Frontal cortex (tissue), 4 donors: Measurements from ENCODE around the gene MYO1D. TPM values are rescaled to one million over a fixed set of nuclear protein-coding genes. Genes with fewer than 3 reads are reported as not detected.

Experiments used
- DNase-seq, 2 donors: peaks; one replicate each; pipeline ENCODE4 v3.0.0; 2012; ENCODE audit warnings: low spot score in 2 of 2
- FAIRE-seq: peaks from 2 replicates; lab custom pipeline; 2012; peaks lifted over from hg19 to GRCh38; lab: Jason Lieb, UNC
- total RNA-seq: library from RNA; depleted of rRNA; stranded (reverse); fragments of >200 nt; gene quantifications from one replicate; pipeline ENCODE4 v1.2.3, GENCODE V29; 2014
- donor health status: control.
- donor health status: control.
- donor health status: control.

Gene MYO1D
- total RNA-seq, 1 donor from 2014 or later, result 52.6 TPM

DNA sequence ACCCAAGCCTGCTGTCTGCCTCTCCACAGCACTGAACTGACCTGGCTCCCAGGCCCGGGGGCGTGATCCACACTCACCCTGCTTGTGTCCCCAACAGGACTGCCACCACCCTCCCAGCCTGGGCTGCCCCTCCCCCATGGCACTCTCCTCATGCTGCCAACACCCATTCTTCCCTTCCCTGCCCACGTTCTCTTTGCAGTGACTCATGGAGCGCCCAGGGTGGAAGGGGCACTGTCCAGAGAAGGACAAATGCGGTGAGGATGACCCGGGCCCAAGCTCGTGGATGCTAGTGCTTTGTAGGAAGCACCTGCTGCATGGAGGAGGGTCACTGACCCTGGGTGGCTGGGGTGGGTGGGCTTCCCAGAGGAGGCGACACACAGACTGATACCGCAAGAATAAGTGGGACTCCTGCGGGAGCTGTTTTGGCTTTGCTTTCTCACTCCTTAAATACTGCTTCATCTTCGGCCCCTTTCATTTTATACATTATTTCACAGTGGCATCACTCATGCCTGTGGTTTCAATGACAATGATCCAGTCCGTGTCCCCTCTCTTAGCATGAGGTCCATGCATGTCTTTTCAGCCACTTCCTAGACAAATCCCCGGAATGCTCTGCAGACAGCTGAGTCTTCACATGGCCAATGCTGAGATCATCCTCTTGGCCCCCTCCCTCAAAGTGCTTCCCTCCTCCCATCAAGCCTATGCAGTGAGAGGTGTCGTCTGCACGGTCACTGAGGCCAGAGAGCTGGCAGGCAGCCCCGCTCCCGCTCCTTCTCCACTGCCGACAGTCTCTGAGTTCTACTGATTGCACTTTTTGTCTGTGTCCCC lies 372.5 kb downstream of the MYO1D start:
- FAIRE-seq, result no peak
- DNase-seq, result no peak

GRCh38 chr17:32503251-32504165 lies 373.4 kb downstream of the MYO1D start:
- DNase-seq (no peak), FAIRE-seq (no peak)

DNA sequence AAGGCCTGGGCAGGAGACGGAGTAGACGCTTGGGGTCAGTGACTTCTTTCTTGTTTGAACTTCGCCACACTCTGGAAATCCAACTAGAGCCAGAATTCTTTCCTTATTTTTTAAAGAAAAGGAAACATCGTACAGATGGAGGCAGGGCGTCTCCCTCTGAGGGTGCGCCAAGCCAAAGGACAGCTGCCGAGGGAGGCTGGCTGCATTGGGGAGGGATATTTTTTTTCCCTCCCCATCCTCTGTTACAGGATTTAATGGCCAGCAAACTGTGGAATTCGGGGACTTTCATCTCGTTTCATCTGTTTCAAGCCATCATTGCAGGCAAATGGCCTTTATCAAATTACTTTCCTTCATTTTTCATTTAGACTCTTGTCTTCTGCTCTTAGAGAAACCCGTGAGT lies 374.2 kb downstream of the MYO1D start:
- FAIRE-seq, result no peak
- no peak for DNase-seq

DNA sequence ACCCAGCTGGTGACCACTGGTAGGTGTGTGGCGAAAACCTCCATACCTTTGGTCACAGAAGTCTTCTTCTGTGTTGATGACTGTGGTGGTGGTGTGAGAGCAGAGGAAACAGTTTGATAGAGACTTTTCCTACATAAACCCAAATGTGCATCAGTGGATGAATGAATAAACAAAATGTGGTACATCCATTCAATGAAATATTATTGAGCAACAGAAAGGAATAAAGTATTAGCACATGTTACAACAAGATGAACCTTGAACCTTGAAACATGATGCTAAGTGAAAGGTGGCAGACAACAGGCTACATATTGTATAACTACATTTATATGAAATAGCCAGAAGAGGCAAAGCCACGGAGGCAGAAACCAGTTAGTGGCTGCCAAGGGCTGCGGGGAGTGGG lies 374.9 kb downstream of the MYO1D start:
- no peak for DNase-seq
- no peak for FAIRE-seq

DNA sequence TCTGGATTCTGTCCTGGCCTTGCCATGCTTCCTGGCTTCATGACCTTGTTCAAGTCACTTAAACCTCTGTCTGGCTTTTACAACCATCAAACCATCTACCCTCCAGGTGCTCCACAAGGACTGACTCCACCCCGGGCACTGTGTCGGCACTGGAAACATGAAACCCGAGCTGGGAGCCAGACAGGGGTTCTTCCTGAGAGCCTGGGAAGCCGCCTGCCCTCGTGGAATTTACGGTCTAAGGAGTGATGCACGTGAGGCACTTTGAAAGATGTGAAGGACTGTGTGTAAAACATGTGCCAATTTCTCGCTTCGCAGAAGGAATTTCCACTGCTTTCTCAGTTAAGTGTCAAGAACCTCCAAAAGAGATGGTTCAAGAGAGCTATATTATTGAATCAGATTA lies 378.5 kb downstream of the MYO1D start:
- DNase-seq (no peak), FAIRE-seq (no peak)

- FAIRE-seq, result no peak
- no peak for DNase-seq
Observed at GRCh38 chr17:32497431-32498205, 379.3 kb downstream of the MYO1D start.

- no peak for DNase-seq
- FAIRE-seq, result no peak
Observed at GRCh38 chr17:32496395-32497073, 380.4 kb downstream of the MYO1D start.

DNA sequence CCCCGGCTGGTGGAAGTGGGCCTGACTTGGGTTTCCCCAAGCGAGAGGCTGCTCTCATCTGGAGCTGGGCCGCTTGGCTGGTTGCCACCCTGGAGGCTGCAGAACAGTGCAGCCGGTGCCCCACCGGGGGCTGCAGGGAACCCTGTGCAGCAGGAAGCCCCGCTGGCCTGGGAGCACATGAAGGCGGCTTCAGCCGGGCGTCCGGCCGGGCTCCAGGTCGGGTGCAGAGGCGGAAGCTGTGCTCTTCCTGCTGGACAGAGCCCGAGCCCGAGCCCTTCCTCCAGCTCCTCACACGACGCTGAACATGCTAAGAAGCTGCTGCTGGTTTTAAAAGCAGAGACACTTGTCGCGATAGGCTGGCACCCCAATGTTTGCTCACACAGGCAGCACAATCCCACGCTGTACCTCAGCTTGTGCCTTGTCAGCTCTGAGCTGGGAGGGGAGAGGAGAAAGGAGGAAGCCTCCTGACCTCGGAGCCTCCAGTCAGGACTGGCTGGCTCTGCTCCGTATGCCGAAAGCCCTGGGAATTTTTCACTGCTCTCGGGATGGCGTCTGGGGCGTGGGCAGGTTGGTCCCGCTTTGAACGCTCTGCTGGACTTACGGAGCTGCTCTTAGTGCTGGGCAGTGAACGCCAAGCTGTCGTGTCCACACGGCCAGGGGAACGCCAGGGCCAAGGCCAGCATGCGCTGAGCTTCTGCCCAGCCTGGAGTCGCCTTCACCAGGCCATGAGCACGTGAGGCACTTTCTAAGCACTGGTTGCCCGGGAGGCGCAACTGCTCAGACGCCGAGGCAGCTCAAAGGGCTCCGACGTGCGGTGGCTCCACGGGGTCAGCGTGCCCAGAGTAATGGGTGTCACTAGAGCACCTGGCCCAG lies 381.3 kb downstream of the MYO1D start:
- DNase-seq (no peak), FAIRE-seq (no peak)

DNA sequence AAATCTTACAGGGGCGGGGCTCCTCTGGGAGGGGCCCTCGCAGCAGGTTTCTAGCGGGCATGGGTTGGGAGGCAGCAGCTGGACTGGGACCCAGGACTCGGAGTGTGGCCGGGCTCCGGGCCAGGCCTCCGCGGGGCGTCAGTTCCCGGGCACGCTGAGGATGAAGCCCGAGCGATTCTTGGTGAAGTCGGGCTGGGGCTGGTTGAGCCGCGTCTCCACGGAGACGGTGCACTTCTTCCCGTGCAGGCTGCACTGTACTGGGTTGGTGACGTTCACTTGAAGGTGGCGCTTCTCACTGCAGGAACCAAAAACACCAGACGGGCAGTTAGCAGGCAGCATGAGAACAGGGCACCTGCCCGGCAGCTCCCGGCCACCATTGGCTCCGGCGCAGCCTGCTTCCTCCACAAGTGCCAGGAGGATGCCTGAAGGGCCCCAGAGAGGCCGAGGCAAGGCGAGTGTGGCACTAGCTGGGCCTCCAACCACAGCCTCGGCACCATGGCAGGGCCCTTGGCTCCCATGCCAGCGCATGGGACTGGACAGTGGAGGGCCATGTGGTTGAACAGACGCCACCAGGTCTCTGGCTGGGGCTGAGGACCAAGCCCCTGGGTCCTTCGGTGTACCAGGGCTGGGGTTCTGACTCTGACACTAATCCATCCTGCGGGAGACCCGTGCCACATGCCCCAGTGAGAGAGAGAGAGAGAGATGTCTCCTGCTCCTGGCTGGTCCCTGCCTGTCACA lies 382.1 kb downstream of the MYO1D start:
- FAIRE-seq (no peak), DNase-seq (no peak)

- DNase-seq, result no peak
- FAIRE-seq, result no peak
Observed at GRCh38 chr17:32493976-32494513, 382.9 kb downstream of the MYO1D start.

DNA sequence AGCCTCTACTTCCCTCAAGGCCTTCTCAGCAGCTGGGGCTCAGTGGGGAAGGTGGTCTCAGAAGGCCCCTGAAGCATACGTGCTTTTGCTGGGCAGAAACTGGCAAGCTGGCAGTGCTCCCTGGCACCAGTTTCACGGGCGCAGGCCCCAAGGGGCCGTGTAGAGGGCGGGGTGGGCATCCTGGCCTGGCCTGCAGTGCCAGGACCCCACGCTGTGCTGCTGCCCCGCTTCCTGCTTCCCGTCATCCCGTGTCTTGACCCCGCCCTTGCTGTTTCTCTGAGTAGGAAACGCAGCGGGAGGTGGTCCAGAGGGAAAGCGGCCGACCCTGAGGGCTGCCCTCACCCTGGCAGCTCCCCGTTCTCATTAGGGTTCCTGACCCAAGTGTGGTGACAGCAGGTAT lies 383.4 kb downstream of the MYO1D start:
- no peak for DNase-seq
- FAIRE-seq, result no peak

DNA sequence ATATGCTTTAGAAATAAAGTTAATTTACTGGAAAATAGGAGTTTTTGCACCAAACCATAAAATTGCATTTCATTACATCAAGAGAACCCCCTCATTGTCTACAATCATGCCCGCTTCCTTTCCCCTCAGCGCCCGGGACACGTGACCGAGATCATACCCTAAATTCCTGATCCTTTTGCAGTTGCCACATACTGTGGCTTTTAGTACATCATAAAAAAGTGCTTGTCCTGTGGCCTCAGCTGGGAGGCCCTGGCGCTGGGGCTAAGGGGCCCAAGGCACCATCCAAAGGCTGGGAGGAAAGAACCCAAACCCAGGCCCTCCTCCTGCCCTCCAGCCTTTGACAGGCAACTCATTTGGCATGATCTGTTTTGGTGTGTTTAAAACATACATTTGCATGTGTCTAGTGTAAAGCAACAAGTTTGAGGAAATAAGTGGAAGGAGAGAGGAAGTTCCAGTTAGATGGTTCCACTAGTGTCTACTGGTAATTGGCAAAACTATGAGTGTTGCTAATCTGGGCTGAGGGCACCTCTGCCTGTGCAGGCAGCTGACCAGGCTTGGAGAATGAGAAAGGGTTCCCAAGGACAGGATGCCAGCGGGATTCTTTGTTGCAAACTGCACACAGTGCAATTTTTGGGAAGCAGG lies 384.2 kb downstream of the MYO1D start:
- FAIRE-seq, result no peak
- DNase-seq, result no peak

GRCh38 chr17:32492264-32492589 lies 384.7 kb downstream of the MYO1D start:
- DNase-seq (no peak), FAIRE-seq (no peak)

DNA sequence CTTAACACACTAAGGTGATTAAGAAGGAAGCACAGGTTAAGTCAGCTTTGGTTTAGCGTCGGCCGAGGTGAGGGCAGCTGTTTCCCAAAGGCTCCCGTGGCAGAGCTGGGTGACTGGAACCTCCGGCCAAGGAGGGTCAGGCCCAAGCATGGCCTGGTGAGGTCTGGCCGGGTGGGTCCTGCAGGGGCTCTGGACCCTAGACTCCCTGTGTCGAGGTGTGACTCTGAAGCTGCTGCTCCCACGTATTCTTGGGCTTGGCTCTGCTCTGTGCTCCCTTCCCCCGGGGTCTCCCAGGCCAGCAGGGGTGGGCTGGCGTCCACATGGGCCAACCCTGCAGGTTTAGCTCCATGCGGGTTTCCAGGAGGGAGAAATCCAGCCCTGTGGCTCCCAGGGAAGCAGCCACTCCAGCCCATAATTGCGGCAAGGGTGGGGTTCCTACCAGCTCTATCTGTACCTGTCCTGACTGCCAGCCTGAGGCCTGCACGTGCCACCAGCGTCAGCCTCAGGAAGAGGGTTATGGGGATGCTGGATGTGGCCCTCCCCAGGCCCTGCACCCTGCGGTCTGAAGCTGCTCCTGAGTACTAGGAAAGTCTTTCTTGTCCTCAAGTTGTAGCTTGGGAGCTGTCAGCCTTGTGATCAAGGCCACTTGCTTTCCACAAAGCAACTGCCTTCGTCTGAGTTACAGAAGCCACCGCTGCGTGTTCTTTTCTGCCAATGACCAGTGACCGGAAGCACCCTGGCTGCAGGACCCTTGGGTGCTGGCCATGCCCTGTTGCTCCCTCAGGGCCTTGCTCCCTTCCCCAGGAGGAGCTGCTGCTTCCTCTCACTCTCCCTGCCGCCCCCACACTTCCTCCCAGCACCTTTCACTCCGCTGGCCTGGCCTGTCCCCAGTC lies 385.3 kb downstream of the MYO1D start:
- DNase-seq (no peak), FAIRE-seq (no peak)

- FAIRE-seq, result no peak
Observed at GRCh38 chr17:32490101-32490482, 386.8 kb downstream of the MYO1D start.

DNA sequence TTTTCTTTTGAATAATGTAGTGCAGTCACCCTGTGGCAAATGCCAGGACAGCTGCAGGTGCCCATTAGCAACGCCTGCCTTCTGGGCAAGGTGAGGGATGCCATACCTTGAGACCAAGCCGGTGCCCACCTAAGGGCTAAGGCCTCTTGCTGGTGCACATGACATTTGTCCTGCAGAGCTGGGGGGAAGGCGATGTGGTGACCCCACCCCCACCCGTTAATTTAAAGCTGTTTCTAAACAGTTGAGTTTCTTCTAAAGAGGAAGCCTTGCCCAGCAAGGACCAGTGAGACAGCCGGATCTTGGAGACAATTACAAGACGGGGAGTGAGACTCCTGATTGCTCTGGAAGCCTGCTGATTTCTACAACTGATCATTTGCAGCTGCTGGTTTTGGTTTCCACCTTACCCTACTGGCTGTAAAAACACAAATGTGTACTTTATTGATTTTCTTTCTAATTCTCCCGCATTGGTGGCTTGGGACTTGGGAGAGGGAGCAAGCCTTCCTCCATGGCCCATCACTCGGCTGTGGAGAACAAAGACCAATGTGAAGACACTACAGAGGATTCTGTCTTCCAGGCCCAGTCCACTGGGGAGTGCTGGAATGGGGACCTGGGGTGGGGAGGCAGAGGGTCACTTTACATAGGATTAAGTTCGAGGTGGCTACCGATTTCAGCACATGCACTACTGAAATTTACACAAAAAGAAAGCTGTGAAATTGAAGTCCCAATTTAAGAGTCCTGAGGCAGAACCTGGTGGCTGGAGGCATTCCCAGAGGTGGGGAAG lies 387.4 kb downstream of the MYO1D start:
- DNase-seq (no peak), FAIRE-seq (no peak)

More at GRCh38 chr17:32490101-32490482, 386.8 kb downstream of the MYO1D start:
- no peak for DNase-seq
